HK-2 (cell line): Measurements from ENCODE around the gene PROSER2.
"Not testable (repeated sequence)": the region's sequence is repeated elsewhere in the genome, so short reads cannot be mapped to it uniquely, and the experiment has no call there.

ENCODE experiments used
- DNase-seq: peaks from one replicate; pipeline ENCODE4 v3.0.0-alpha.2; 2018; ENCODE audit not compliant: unreplicated experiment

The PROSER2 gene

GRCh38 chr10:11884706-11885423 lies 61.7 kb downstream of the PROSER2 start:
- no peak for DNase-seq

- no peak for DNase-seq
Observed at GRCh38 chr10:11885437-11886137, 62.4 kb downstream of the PROSER2 start.

- no peak for DNase-seq
Observed at GRCh38 chr10:11886138-11886474, 63.0 kb downstream of the PROSER2 start.

GRCh38 chr10:11886851-11887250 lies 63.7 kb downstream of the PROSER2 start:
- DNase-seq, result peak; percentile 66

GRCh38 chr10:11887381-11888227 lies 64.4 kb downstream of the PROSER2 start:
- no peak for DNase-seq

GRCh38 chr10:11889263-11889662 lies 66.1 kb downstream of the PROSER2 start:
- DNase-seq, result not testable (repeated sequence)

GRCh38 chr10:11891776-11892486 lies 68.8 kb downstream of the PROSER2 start:
- no peak for DNase-seq

- no peak for DNase-seq
Observed at GRCh38 chr10:11893749-11894278, 70.7 kb downstream of the PROSER2 start.

- DNase-seq, result no peak
Observed at GRCh38 chr10:11894381-11895107, 71.4 kb downstream of the PROSER2 start.

GRCh38 chr10:11895108-11895466 lies 71.9 kb downstream of the PROSER2 start:
- no peak for DNase-seq

GRCh38 chr10:11895598-11895997 lies 72.4 kb downstream of the PROSER2 start:
- DNase-seq, result no peak

GRCh38 chr10:11896549-11897200 lies 73.5 kb downstream of the PROSER2 start:
- DNase-seq, result no peak

- DNase-seq, result no peak
Observed at GRCh38 chr10:11898033-11898371, 74.8 kb downstream of the PROSER2 start.

- DNase-seq, result peak; percentile 45
Observed at GRCh38 chr10:11898372-11899066, 75.4 kb downstream of the PROSER2 start.

GRCh38 chr10:11899067-11899876 lies 76.1 kb downstream of the PROSER2 start:
- DNase-seq, result no peak

GRCh38 chr10:11901036-11901301 lies 77.8 kb downstream of the PROSER2 start:
- DNase-seq, result no peak

GRCh38 chr10:11901454-11901832 lies 78.3 kb downstream of the PROSER2 start:
- no peak for DNase-seq

GRCh38 chr10:11901833-11902475 lies 78.8 kb downstream of the PROSER2 start:
- DNase-seq, result no peak

- no peak for DNase-seq
Observed at GRCh38 chr10:11902646-11903045, 79.5 kb downstream of the PROSER2 start.
